GM04503 (cell line): ENCODE data around the gene HSPA4L.
A peak's percentile ranks its signal among the peaks of the same experiment; 100 is the strongest.

Source experiments
- DNase-seq: peaks from one replicate; pipeline ENCODE4 v3.0.0-alpha.2; 2012; ENCODE audit warnings: low read depth

The HSPA4L gene

GRCh38 chr4:127782275-127783025 lies at the start of gene HSPA4L:
Gene HSPA4L (plus strand): TSS chr4:127782322. CDS start chr4:127782551, 229 bp downstream.
- peak; percentile 28 for DNase-seq

- peak; percentile 7 for DNase-seq
Observed at GRCh38 chr4:127732623-127733328, 49.3 kb upstream of the HSPA4L start.

GRCh38 chr4:127734976-127735375 lies 47.1 kb upstream of the HSPA4L start:
- no peak for DNase-seq

- no peak for DNase-seq
Observed at GRCh38 chr4:127737295-127737694, 44.8 kb upstream of the HSPA4L start.

- no peak for DNase-seq
Observed at GRCh38 chr4:127741247-127741646, 40.9 kb upstream of the HSPA4L start.

GRCh38 chr4:127747883-127748282 lies 34.2 kb upstream of the HSPA4L start:
- no peak for DNase-seq

- no peak for DNase-seq
Observed at GRCh38 chr4:127748957-127749356, 33.2 kb upstream of the HSPA4L start.

GRCh38 chr4:127756906-127757305 lies 25.2 kb upstream of the HSPA4L start:
- no peak for DNase-seq

GRCh38 chr4:127759228-127759820 lies 22.8 kb upstream of the HSPA4L start:
- DNase-seq: no peak

GRCh38 chr4:127759893-127760292 lies 22.2 kb upstream of the HSPA4L start:
- DNase-seq: no peak

- DNase-seq: no peak
Observed at GRCh38 chr4:127771535-127772275, 10.4 kb upstream of the HSPA4L start.

GRCh38 chr4:127772769-127773671 lies 9.1 kb upstream of the HSPA4L start:
- no peak for DNase-seq

GRCh38 chr4:127775843-127776242 lies 6.3 kb upstream of the HSPA4L start:
- DNase-seq: no peak

- no peak for DNase-seq
Observed at GRCh38 chr4:127776620-127777019, 5.5 kb upstream of the HSPA4L start.

GRCh38 chr4:127777487-127777886 lies 4.6 kb upstream of the HSPA4L start:
- no peak for DNase-seq

- no peak for DNase-seq
Observed at GRCh38 chr4:127778102-127778501, 4.0 kb upstream of the HSPA4L start.

GRCh38 chr4:127780598-127780997 lies 1.5 kb upstream of the HSPA4L start:
- no peak for DNase-seq

- no peak for DNase-seq
Observed at GRCh38 chr4:127781300-127782024, 660 bp upstream of the HSPA4L start.

- no peak for DNase-seq
Observed at GRCh38 chr4:127782025-127782274, 172 bp upstream of the HSPA4L start.

GRCh38 chr4:127783026-127783769 lies 1.1 kb downstream of the HSPA4L start:
- no peak for DNase-seq
